H1 (cell line): ENCODE measurements around the gene MTM1. TPM values are rescaled to one million over a fixed set of nuclear protein-coding genes. Genes with fewer than 3 reads are reported as not detected.

Experiments used
- CTCF ChIA-PET: fragments of 300-600 bp; sonication (Branson Sonifier 250); formaldehyde crosslinking; loops from one replicate; lab custom pipeline; 2021; ENCODE audit not compliant: partially characterized antibody; lab: Charles Lee
- POLR2A ChIA-PET: fragments of 300-600 bp; sonication (Branson Sonifier 250); formaldehyde crosslinking; loops from one replicate; lab custom pipeline; 2021; ENCODE audit warnings: inconsistent platforms; ENCODE audit not compliant: partially characterized antibody; lab: Charles Lee
- DNase-seq, 2 experiments: peaks; one replicate each; pipeline versions ENCODE4 v3.0.0 to v3.0.0-alpha.2; 2010 to 2022; ENCODE audit warnings: low spot score in 2 of 2, low read depth in 1 of 2, mixed read lengths in 1 of 2
- FAIRE-seq: peaks from 2 replicates; lab custom pipeline; 2011; peaks lifted over from hg19 to GRCh38; lab: Jason Lieb, UNC
- H2AFZ ChIP-seq: 2 replicates; pipeline ENCODE4 v1.8.1; 2012; ENCODE audit warnings: low read length, inconsistent platforms
- H2AK5ac ChIP-seq: 2 replicates; pipeline ENCODE4 v1.6.1; 2013; ENCODE audit warnings: low read depth, low read length
- H2BK120ac ChIP-seq: replicated peaks from 2 replicates; pipeline ENCODE3; 2013; ENCODE audit warnings: low read depth, low read length, inconsistent platforms
- H2BK12ac ChIP-seq: 2 replicates; pipeline ENCODE4 v1.6.1; 2013; ENCODE audit warnings: low read depth, low read length
- H2BK15ac ChIP-seq: 2 replicates; pipeline ENCODE4 v1.6.1; 2013; ENCODE audit warnings: low read length
- H2BK20ac ChIP-seq: 2 replicates; pipeline ENCODE4 v1.6.1; 2013; ENCODE audit warnings: low read length
- H2BK5ac ChIP-seq: 2 replicates; pipeline ENCODE4 v1.6.1; 2013; ENCODE audit warnings: low read depth, low read length
- H3K14ac ChIP-seq: 2 replicates; pipeline ENCODE4 v1.6.1; 2013; ENCODE audit warnings: inconsistent platforms; ENCODE audit not compliant: insufficient read length
- H3K18ac ChIP-seq: 2 replicates; pipeline ENCODE4 v1.6.1; 2013; ENCODE audit warnings: low read length; ENCODE audit errors: extremely low read depth
- H3K23ac ChIP-seq: 2 replicates; pipeline ENCODE4 v1.6.1; 2013; ENCODE audit warnings: inconsistent platforms; ENCODE audit not compliant: insufficient read length
- H3K23me2 ChIP-seq: 2 replicates; pipeline ENCODE4 v1.6.1; 2013; ENCODE audit warnings: low read depth, low read length
- H3K27ac ChIP-seq: 2 replicates; pipeline ENCODE4 v1.6.1; 2011; ENCODE audit warnings: low read depth, low read length, inconsistent platforms
- H3K27me3 ChIP-seq, 4 experiments: replicated peaks in 1 of 4; 1 replicate in 1 of 4; 2 replicates in 3 of 4; pipeline versions ENCODE4 v1.6.1 to v1.8.1; 2011 to 2013; ENCODE audit warnings: low read length in 3 of 4, mild to moderate bottlenecking in 3 of 4, inconsistent platforms in 2 of 4, mixed read lengths in 2 of 4, moderate library complexity in 1 of 4; ENCODE audit not compliant: control insufficient read depth in 3 of 4, insufficient read depth in 3 of 4; ENCODE audit errors: extremely low read depth in 1 of 4
- H3K36me3 ChIP-seq, 4 experiments: 2 replicates each; pipeline versions ENCODE4 v1.6.1 to v1.8.1; 2011 to 2013; ENCODE audit warnings: mild to moderate bottlenecking in 4 of 4, low read length in 3 of 4, moderate library complexity in 2 of 4, control low read depth in 1 of 4, inconsistent platforms in 1 of 4; ENCODE audit not compliant: insufficient read depth in 4 of 4, control insufficient read depth in 2 of 4
- H3K4ac ChIP-seq: replicated peaks from 2 replicates; pipeline ENCODE3; 2013; ENCODE audit warnings: low read length, low read depth, mixed read lengths, inconsistent platforms; ENCODE audit not compliant: insufficient read length
- H3K4me1 ChIP-seq, 4 experiments: replicated peaks in 1 of 4; 1 replicate in 1 of 4; 2 replicates in 3 of 4; pipeline versions ENCODE4 v1.6.1 to v1.8.1; 2011 to 2013; ENCODE audit warnings: low read length in 3 of 4, inconsistent platforms in 2 of 4, mixed read lengths in 1 of 4; ENCODE audit not compliant: insufficient read depth in 4 of 4, control insufficient read depth in 3 of 4
- H3K4me2 ChIP-seq, 2 experiments: 2 replicates each; pipeline versions ENCODE4 v1.6.1 to v1.8.1; 2011 to 2013; ENCODE audit warnings: low read depth in 2 of 2, low read length in 2 of 2, control low read depth in 1 of 2, inconsistent platforms in 1 of 2, mild to moderate bottlenecking in 1 of 2; ENCODE audit not compliant: insufficient read depth in 1 of 2
- H3K4me3 ChIP-seq, 4 experiments: fragments of 200-600, 300-600 bp in 1 of 4; sonication (generic), shearing (Covaris generic), sonication (Bioruptor Twin) in 1 of 4; 2 replicates each; pipeline versions ENCODE4 v1.5.1 to v1.8.1; 2011 to 2016; ENCODE audit warnings: low read length in 4 of 4, low read depth in 3 of 4, control low read depth in 2 of 4, inconsistent platforms in 2 of 4, mild to moderate bottlenecking in 2 of 4, mixed read lengths in 1 of 4, moderate library complexity in 1 of 4; ENCODE audit not compliant: insufficient read depth in 2 of 4; ENCODE audit errors: extremely low read depth in 1 of 4
- H3K56ac ChIP-seq: replicated peaks from 2 replicates; pipeline ENCODE3; 2013; ENCODE audit warnings: low read depth, mild to moderate bottlenecking, mixed read lengths, low read length, inconsistent platforms; ENCODE audit not compliant: insufficient read length
- H3K79me1 ChIP-seq: 2 replicates; pipeline ENCODE4 v1.6.1; 2013; ENCODE audit warnings: low read depth, low read length, control low read depth
- H3K79me2 ChIP-seq, 2 experiments: 2 replicates each; pipeline versions ENCODE4 v1.6.1 to v1.8.1; 2012 to 2013; ENCODE audit warnings: low read length in 2 of 2, mild to moderate bottlenecking in 2 of 2, inconsistent platforms in 1 of 2; ENCODE audit not compliant: insufficient read depth in 2 of 2, control insufficient read depth in 1 of 2
- H3K9ac ChIP-seq, 4 experiments: replicated peaks in 1 of 4; 1 replicate in 1 of 4; 2 replicates in 3 of 4; pipeline versions ENCODE4 v1.6.1 to v1.8.1; 2011 to 2013; ENCODE audit warnings: low read depth in 3 of 4, low read length in 3 of 4, control low read depth in 2 of 4, mild to moderate bottlenecking in 2 of 4, moderate library complexity in 2 of 4, inconsistent platforms in 1 of 4; ENCODE audit errors: extremely low read depth in 1 of 4
- H3K9me3 ChIP-seq, 2 experiments: 2 replicates each; pipeline versions ENCODE4 v1.6.1 to v1.8.1; 2012 to 2013; ENCODE audit warnings: mild to moderate bottlenecking in 2 of 2, moderate library complexity in 2 of 2, control low read depth in 1 of 2, inconsistent platforms in 1 of 2, low read depth in 1 of 2, low read length in 1 of 2, mixed read lengths in 1 of 2; ENCODE audit not compliant: insufficient read depth in 2 of 2
- H4K20me1 ChIP-seq, 2 experiments: replicated peaks in 1 of 2; 2 replicates each; pipeline versions ENCODE3 to v1.8.1; 2011 to 2013; ENCODE audit warnings: inconsistent platforms in 2 of 2, low read length in 2 of 2, mild to moderate bottlenecking in 1 of 2; ENCODE audit not compliant: insufficient read depth in 2 of 2, control insufficient read depth in 1 of 2
- H4K5ac ChIP-seq: 2 replicates; pipeline ENCODE4 v1.6.1; 2013; ENCODE audit warnings: low read length, low read depth, mixed read lengths, inconsistent platforms; ENCODE audit not compliant: insufficient read length
- H4K8ac ChIP-seq: 2 replicates; pipeline ENCODE4 v1.8.0; 2013; ENCODE audit warnings: mild to moderate bottlenecking, moderate library complexity, low read length, inconsistent platforms; ENCODE audit not compliant: insufficient read depth; ENCODE audit errors: extremely low read depth
- H4K91ac ChIP-seq: replicated peaks from 2 replicates; pipeline ENCODE3; 2013; ENCODE audit warnings: low read length, mixed read lengths, inconsistent platforms; ENCODE audit not compliant: insufficient read length
- GABPA ChIP-seq: IDR thresholded peaks from 2 replicates; pipeline ENCODE4 v1.6.1; 2011; ENCODE audit warnings: mild to moderate bottlenecking, low read length, moderate library complexity, borderline replicate concordance; ENCODE audit not compliant: insufficient read depth
- TAF7 ChIP-seq: optimal IDR thresholded peaks from 2 replicates; pipeline ENCODE3; 2011; ENCODE audit warnings: low read depth, mild to moderate bottlenecking, inconsistent platforms, low read length, moderate library complexity, borderline replicate concordance
- WGBS, 2 experiments: shearing (Covaris generic) in 1 of 2; methylation state at CpG; one replicate each; pipeline versions ENCODE4 v1.1.6 to v1.1.7; 2013 to 2015; ENCODE audit warnings: low lambda C conversion rate in 2 of 2, mixed read lengths in 2 of 2, inconsistent platforms in 1 of 2, low coverage in 1 of 2, missing lambda C conversion rate in 1 of 2; ENCODE audit not compliant: insufficient replicate concordance in 2 of 2, insufficient coverage in 1 of 2, insufficient read length in 1 of 2; ENCODE audit errors: extremely low coverage in 1 of 2, missing lambda C conversion rate in 1 of 2; 5-methylcytosine and 5-hydroxymethylcytosine counted together
- polyA plus RNA-seq, 7 experiments: library from polyadenylated mRNA; depleted of rRNA in 3 of 7; stranded (reverse) in 5 of 7; unstranded in 2 of 7; fragments of >200 nt in 5 of 7; fragments of 200-250 nt in 2 of 7; gene quantifications; 1 replicate in 5 of 7; 2 replicates in 1 of 7; 4 replicates in 1 of 7; pipeline versions ENCODE4 v1.2.1 to v1.2.3, GENCODE V29; 2011 to 2013; ENCODE audit warnings: missing spikeins in 2 of 7, mixed read lengths in 2 of 7
- total RNA-seq: library from RNA; stranded (reverse); fragmentation: NEBNext Ultra II Directional; extraction: Animal tissue kit (Norgen Biotek cat#: 25700); gene quantifications from 2 replicates; pipeline ENCODE4 v1.2.1, GENCODE V29; 2021

MTM1 gene
- total and polyA plus RNA-seq, 2 of the 8 experiments (the other 6 are each of a cell fraction or from before 2014, with no cell fraction given): 2.3 to 8.4 TPM

DNA sequence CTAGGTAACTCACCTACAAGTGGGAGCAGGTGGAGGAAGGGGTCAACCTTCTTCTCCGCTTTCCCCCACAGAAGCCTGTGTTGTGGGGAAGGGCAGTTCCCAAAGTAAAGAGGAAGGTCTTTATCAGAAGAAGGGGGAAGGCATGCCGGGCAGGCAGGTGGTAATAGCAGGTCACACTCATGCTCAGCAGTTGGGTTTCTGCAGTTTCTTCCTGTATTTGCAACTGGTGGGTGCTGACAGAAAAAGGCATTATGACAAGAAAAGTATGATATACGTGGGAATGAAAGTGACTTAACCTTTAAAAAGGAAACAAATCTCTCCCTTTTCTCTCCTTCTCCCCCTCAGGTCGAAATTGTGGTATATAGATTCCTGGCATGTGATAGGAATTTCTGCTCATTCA is 128.4 kb downstream of the MTM1 start:
- H2BK5ac ChIP-seq: no peak overlapping the region
- H3K79me2 ChIP-seq: peaks cover 0 to 3% of the 10 kb centered on the region in 2 experiments; a peak in 2 of 4 replicates
- no peak overlapping the region for H3K14ac ChIP-seq
- H3K4ac ChIP-seq: no peak overlapping the region
- H2AK5ac ChIP-seq: no peak overlapping the region
- no peaks in the 10 kb centered on the region for H3K27me3 ChIP-seq
- no peak overlapping the region for H3K9ac ChIP-seq
- no peaks in the 10 kb centered on the region for H3K9me3 ChIP-seq
- H3K4me1 ChIP-seq: peaks cover 0 to 2% (median 0%) of the 10 kb centered on the region in 4 experiments; a peak in 2 of 7 replicates
- H3K27ac ChIP-seq: no peak overlapping the region
- no peaks in the 10 kb centered on the region for H3K79me1 ChIP-seq
- H2BK15ac ChIP-seq: no peak overlapping the region
- H4K5ac ChIP-seq: no peak overlapping the region
- H3K36me3 ChIP-seq: no peaks in the 10 kb centered on the region; a peak in 1 of 8 replicates
- no peak for FAIRE-seq
- H4K8ac ChIP-seq: no peak overlapping the region
- no peaks in the 10 kb centered on the region for H4K20me1 ChIP-seq
- ChIA-PET POLR2A (interaction anchor here (1.5 kb wide), 1 partner anchor 13 kb away, joined by 3 read pairs; no protein-coding TSS in a partner anchor), CTCF (interaction anchor here (1.2 kb wide), 1 partner anchor 18 kb away, joined by 3 read pairs; no protein-coding TSS in a partner anchor)
- no peak overlapping the region for H3K4me2 ChIP-seq
- 78% methylated on average over 3 of the region's 4 CpGs; no CpG with 5 or more reads in 1 of the 2 experiments for WGBS, 2 experiments
- no peak overlapping the region for H4K91ac ChIP-seq
- H3K23ac ChIP-seq: no peak overlapping the region
- H3K4me3 ChIP-seq: no peak overlapping the region
- TF ChIP-seq TAF7 (no peak), GABPA (no peak)
- H2BK12ac ChIP-seq: no peak overlapping the region
- H2BK120ac ChIP-seq: no peak overlapping the region
- H3K18ac ChIP-seq: no peak overlapping the region
- H3K56ac ChIP-seq: no peak overlapping the region
- peaks cover 2% of the 10 kb centered on the region; the same call in 1 of the 2 replicates for H3K23me2 ChIP-seq
- DNase-seq: no peak
- H2AFZ ChIP-seq: no peak overlapping the region
- H2BK20ac ChIP-seq: no peak overlapping the region
